ENCODE results near the gene SMAD7.

The SMAD7 gene

GRCh38 chr18:48913201-48913600 lies 37.6 kb downstream of the SMAD7 start (continued):
- TF ChIP-seq ISL1 (CRISPR knock-in tag; IDR thresholded peaks at IDR 0.05) (no peak), PATZ1 (CRISPR knock-in tag; IDR thresholded peaks at IDR 0.05; ENCODE audit: borderline replicate concordance) (no peak), ZNF565 (CRISPR knock-in tag; conservative IDR thresholded peaks at IDR 0.05; ENCODE audit: low read depth) (no peak)

DNA sequence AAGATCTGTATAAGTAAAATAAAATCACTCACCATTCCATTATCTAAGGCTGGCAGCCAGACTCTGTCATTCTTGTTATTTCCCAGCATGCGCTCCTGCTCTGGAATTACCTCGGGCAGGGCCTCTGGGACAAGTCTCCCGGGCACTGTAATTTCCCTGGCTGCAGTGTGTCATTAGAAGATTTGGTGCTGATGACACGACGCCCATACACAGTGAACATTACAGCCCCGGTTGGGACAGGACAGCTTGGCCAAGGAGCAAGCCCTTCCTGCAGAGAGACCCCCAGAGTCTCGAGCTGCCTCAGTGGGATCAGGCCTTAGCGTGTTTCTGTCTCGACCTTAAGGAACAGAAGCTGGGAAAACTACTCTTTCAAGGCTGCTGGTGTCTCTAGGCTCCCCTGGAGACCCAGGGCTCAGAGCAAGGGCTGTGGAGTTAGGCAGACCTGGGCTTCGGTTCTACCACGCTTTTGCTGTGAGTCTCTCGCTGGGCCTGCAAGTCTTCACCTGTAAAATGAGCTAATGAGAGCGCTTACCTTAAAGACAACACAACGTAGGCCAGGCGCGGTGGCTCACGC lies 39.7 kb downstream of the SMAD7 start:
- no peak for ATAC-seq
- no peak for TF ChIP-seq GLIS3 (CRISPR knock-in tag; IDR thresholded peaks at IDR 0.05)
- no peak for TF ChIP-seq CREB5 (CRISPR knock-in tag; IDR thresholded peaks at IDR 0.05; ENCODE audit: low read depth)
- no peak for TF ChIP-seq SNAI2 (CRISPR knock-in tag; IDR thresholded peaks at IDR 0.05)
- no peak for TF ChIP-seq ZFP3 (CRISPR knock-in tag; IDR thresholded peaks at IDR 0.05)
- no peak for TF ChIP-seq ZNF565 (CRISPR knock-in tag; conservative IDR thresholded peaks at IDR 0.05; ENCODE audit: low read depth)
- TF ChIP-seq, protein P1, sequence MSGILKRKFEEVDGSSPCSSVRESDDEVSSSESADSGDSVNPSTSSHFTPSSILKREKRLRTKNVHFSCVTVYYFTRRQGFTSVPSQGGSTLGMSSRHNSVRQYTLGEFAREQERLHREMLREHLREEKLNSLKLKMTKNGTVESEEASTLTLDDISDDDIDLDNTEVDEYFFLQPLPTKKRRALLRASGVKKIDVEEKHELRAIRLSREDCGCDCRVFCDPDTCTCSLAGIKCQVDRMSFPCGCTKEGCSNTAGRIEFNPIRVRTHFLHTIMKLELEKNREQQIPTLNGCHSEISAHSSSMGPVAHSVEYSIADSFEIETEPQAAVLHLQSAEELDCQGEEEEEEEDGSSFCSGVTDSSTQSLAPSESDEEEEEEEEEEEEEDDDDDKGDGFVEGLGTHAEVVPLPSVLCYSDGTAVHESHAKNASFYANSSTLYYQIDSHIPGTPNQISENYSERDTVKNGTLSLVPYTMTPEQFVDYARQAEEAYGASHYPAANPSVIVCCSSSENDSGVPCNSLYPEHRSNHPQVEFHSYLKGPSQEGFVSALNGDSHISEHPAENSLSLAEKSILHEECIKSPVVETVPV (CRISPR knock-in tag; IDR thresholded peaks at IDR 0.05), result no peak
- no peak for TF ChIP-seq TCF4 (CRISPR knock-in tag; IDR thresholded peaks at IDR 0.05; ENCODE audit: borderline replicate concordance)
- TF ChIP-seq ESRRG (CRISPR knock-in tag; IDR thresholded peaks at IDR 0.05), result no peak

DNA sequence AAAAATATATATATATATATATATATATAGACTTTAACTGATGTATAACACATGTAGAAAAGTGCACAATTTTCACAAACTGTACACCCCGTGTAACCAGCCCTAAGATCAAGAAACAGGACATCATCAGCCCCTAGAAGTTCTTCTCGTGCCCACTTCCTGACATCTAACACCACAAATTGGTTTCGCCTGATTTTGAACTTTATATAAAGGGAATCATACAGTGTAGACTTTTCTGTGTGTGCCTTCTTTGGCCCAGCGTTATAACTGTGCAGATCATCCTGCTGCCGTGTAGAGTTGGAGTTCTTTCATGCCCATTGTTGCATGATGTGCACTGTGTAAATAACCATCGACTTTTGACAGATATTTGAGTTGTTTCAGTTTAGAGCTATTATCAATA lies 41.0 kb downstream of the SMAD7 start:
- TF ChIP-seq PATZ1 (CRISPR knock-in tag; IDR thresholded peaks at IDR 0.05; ENCODE audit: borderline replicate concordance), result no peak
- TF ChIP-seq RARB (CRISPR knock-in tag; IDR thresholded peaks at IDR 0.05), result no peak
- TF ChIP-seq ZNF565 (CRISPR knock-in tag; conservative IDR thresholded peaks at IDR 0.05; ENCODE audit: low read depth), result no peak
- TF ChIP-seq SNAI2 (CRISPR knock-in tag; IDR thresholded peaks at IDR 0.05), result no peak
- TF ChIP-seq PPARA (CRISPR knock-in tag; IDR thresholded peaks at IDR 0.05; ENCODE audit: borderline replicate concordance), result no peak
- TF ChIP-seq, protein P2, sequence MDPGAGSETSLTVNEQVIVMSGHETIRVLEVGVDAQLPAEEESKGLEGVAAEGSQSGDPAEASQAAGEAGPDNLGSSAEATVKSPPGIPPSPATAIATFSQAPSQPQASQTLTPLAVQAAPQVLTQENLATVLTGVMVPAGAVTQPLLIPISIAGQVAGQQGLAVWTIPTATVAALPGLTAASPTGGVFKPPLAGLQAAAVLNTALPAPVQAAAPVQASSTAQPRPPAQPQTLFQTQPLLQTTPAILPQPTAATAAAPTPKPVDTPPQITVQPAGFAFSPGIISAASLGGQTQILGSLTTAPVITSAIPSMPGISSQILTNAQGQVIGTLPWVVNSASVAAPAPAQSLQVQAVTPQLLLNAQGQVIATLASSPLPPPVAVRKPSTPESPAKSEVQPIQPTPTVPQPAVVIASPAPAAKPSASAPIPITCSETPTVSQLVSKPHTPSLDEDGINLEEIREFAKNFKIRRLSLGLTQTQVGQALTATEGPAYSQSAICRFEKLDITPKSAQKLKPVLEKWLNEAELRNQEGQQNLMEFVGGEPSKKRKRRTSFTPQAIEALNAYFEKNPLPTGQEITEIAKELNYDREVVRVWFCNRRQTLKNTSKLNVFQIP (CRISPR knock-in tag; IDR thresholded peaks at IDR 0.05; ENCODE audit: borderline replicate concordance, low read depth), result no peak
- TF ChIP-seq ZFP30 (CRISPR knock-in tag; IDR thresholded peaks at IDR 0.05), result no peak
- no peak for TF ChIP-seq ZNF8 (CRISPR knock-in tag; IDR thresholded peaks at IDR 0.05)
- no peak for TF ChIP-seq TSHZ2 (CRISPR knock-in tag; IDR thresholded peaks at IDR 0.05)
- no peak for TF ChIP-seq CSDC2 (CRISPR knock-in tag; IDR thresholded peaks at IDR 0.05)
- no peak for TF ChIP-seq ARNTL (CRISPR knock-in tag; IDR thresholded peaks at IDR 0.05; ENCODE audit: borderline replicate concordance, low read depth)

More for the DNA sequence above, 41.0 kb downstream of the SMAD7 start:
- ATAC-seq, result no peak
